ENCODE measurements around the gene SLC13A5. TPM values are rescaled to one million over a fixed set of nuclear protein-coding genes. Genes with fewer than 3 reads are reported as not detected.

The SLC13A5 gene
- total and polyA plus RNA-seq, 2 donors (not counting 1 experiment from before 2014, with no cell fraction given): not detected

DNA sequence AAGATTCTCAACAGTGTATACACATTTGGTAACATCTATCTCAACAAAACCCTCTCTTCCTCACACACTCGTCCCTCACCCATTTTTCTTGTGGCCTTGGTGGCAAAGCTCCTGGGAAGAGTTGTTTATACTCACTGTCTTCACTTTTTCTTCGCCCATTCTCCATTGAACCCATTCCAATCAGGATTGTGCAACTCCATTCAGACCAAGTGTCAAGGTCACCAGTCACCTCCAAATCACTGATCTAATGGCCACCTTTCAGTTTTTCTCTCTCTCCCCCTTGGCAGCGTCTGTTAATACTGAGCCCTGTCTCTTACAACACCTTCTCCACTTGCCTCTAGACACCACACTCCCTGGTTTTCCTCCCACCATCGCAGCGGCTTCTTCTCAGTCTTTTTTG is 8.6 kb upstream of the SLC13A5 start:
- Histone ChIP-seq H3K9ac (ENCODE audit: low read length) (no peak overlapping the region), H2AFZ (ENCODE audit: insufficient read depth, low read depth, low read length, poor library complexity, severe bottlenecking) (no peak overlapping the region), H3K4me2 (replicated peaks; ENCODE audit: low read depth, low read length, poor library complexity, severe bottlenecking) (no peak overlapping the region), H3K4me1 (ENCODE audit: control insufficient read depth in 2 of 2, insufficient read depth in 2 of 2, low read length in 2 of 2) (no peaks in the 10 kb centered on the region), H3K9me3 (ENCODE audit: control extremely low read depth in 1 of 3, control insufficient read depth in 2 of 3, insufficient read depth in 1 of 3, low read length in 2 of 3) (no peaks in the 10 kb centered on the region), H3K36me3 (replicated peaks in 1 of 2; ENCODE audit: control extremely low read depth in 1 of 2, control insufficient read depth in 1 of 2, extremely low read depth in 1 of 2, insufficient read depth in 2 of 2, low read length in 1 of 2) (no peaks in the 10 kb centered on the region), H3K4me3 (ENCODE audit: control extremely low read depth in 1 of 5, extremely low read depth in 1 of 5, insufficient read depth in 1 of 5, low read depth in 2 of 5, low read length in 4 of 5) (no peak overlapping the region), H3K79me2 (ENCODE audit: control insufficient read depth, insufficient read depth, low read length) (no peaks in the 10 kb centered on the region), H3K27me3 (replicated peaks in 1 of 4; ENCODE audit: control extremely low read depth in 1 of 4, control insufficient read depth in 3 of 4, insufficient read depth in 4 of 4, low read length in 3 of 4) (peaks cover 0 to 10% (median 7%) of the 10 kb centered on the region in 4 experiments), H3K27ac (ENCODE audit: low read length in 2 of 2) (no peak overlapping the region), H4K20me1 (ENCODE audit: control insufficient read depth, insufficient read depth, low read length, poor library complexity, severe bottlenecking) (no peaks in the 10 kb centered on the region)
- H3K27ac Mint-ChIP-seq: no peak overlapping the region
- no peaks in the 10 kb centered on the region for H3K4me1 Mint-ChIP-seq
- no peak for TF ChIP-seq EZH2 (IDR thresholded peaks at IDR 0.05; ENCODE audit: borderline replicate concordance, insufficient read depth, low read depth, low read length, poor library complexity, severe bottlenecking)
- no peak for TF ChIP-seq CTCF (IDR thresholded peaks at IDR 0.05)
- POLR2A ChIA-PET: no interaction called here
- H3K4me3 Mint-ChIP-seq: no peak overlapping the region
- intact Hi-C loops (cut with micrococcal nuclease): no loop called here
- DNase-seq (no peak), ATAC-seq (ENCODE audit: low read depth) (no peak)
- CTCF ChIA-PET: no interaction called here
- 91% methylated on average over 5 of the region's 5 CpGs for WGBS (ENCODE audit: insufficient coverage)
- H3K27me3 Mint-ChIP-seq: peaks cover 61% of the 10 kb centered on the region
- H3K9me3 Mint-ChIP-seq (ENCODE audit: insufficient read depth): peaks cover under 1% of the 10 kb centered on the region

GRCh38 chr17:6716736-6717135 is 3.6 kb upstream of the SLC13A5 start:
- H3K4me2 ChIP-seq (replicated peaks; ENCODE audit: low read depth, low read length, poor library complexity, severe bottlenecking): no peak overlapping the region
- no peaks in the 10 kb centered on the region for H3K36me3 ChIP-seq (replicated peaks in 1 of 2; ENCODE audit: control extremely low read depth in 1 of 2, control insufficient read depth in 1 of 2, extremely low read depth in 1 of 2, insufficient read depth in 2 of 2, low read length in 1 of 2)
- peaks cover 14 to 17% of the 10 kb centered on the region in 2 donors for H3K4me1 ChIP-seq (ENCODE audit: control insufficient read depth in 2 of 2, insufficient read depth in 2 of 2, low read length in 2 of 2)
- Mint-ChIP-seq H3K27me3 (peaks cover 71% of the 10 kb centered on the region), H3K4me1 (peaks cover 18% of the 10 kb centered on the region), H3K9me3 (ENCODE audit: insufficient read depth) (peaks cover 2% of the 10 kb centered on the region), H3K27ac (no peak overlapping the region), H3K4me3 (no peak overlapping the region)
- no peaks in the 10 kb centered on the region for H4K20me1 ChIP-seq (ENCODE audit: control insufficient read depth, insufficient read depth, low read length, poor library complexity, severe bottlenecking)
- ChIA-PET CTCF (no interaction called here), POLR2A (no interaction called here)
- H3K9me3 ChIP-seq (ENCODE audit: control extremely low read depth in 1 of 3, control insufficient read depth in 2 of 3, insufficient read depth in 1 of 3, low read length in 2 of 3): peaks cover 0 to 7% (median 0%) of the 10 kb centered on the region in 3 donors
- no peak for ATAC-seq (ENCODE audit: low read depth)
- TF ChIP-seq EZH2 (IDR thresholded peaks at IDR 0.05; ENCODE audit: borderline replicate concordance, insufficient read depth, low read depth, low read length, poor library complexity, severe bottlenecking) (no peak), CTCF (IDR thresholded peaks at IDR 0.05) (no peak)
- no peak overlapping the region for H2AFZ ChIP-seq (ENCODE audit: insufficient read depth, low read depth, low read length, poor library complexity, severe bottlenecking)
- intact Hi-C loops (cut with micrococcal nuclease): no loop called here
- H3K4me3 ChIP-seq (ENCODE audit: control extremely low read depth in 1 of 5, extremely low read depth in 1 of 5, insufficient read depth in 1 of 5, low read depth in 2 of 5, low read length in 4 of 5): no peak overlapping the region
- H3K27me3 ChIP-seq (replicated peaks in 1 of 4; ENCODE audit: control extremely low read depth in 1 of 4, control insufficient read depth in 3 of 4, insufficient read depth in 4 of 4, low read length in 3 of 4): peaks cover 0 to 38% (median 18%) of the 10 kb centered on the region in 4 experiments
- no peak for DNase-seq
- 100% methylated on average over 1 of the region's 2 CpGs for WGBS (ENCODE audit: insufficient coverage)
- H3K27ac ChIP-seq (ENCODE audit: low read length in 2 of 2): no peak overlapping the region
- no peaks in the 10 kb centered on the region for H3K79me2 ChIP-seq (ENCODE audit: control insufficient read depth, insufficient read depth, low read length)
- no peak overlapping the region for H3K9ac ChIP-seq (ENCODE audit: low read length)

Data from B cell (primary cell).